Stimulated activated CD4-positive, alpha-beta T cell treated with anti-CD3 and anti-CD28 coated beads, Interleukin-4, amount 100 ng/mL, for 48 hours (primary cell): Measurements from ENCODE around the gene TMEM63C.

Experiments used
- DNase-seq, 2 donors: peaks; one replicate each; pipeline ENCODE4 v3.0.0-alpha.2; 2020; ENCODE audit warnings: low read depth in 2 of 2

The TMEM63C gene

GRCh38 chr14:77256694-77257093, 75.1 kb downstream of the TMEM63C start:
- no peak for DNase-seq

GRCh38 chr14:77257700-77258099, 76.1 kb downstream of the TMEM63C start:
- no peak for DNase-seq

- DNase-seq: no peak
Observed at GRCh38 chr14:77258566-77258965, 77.0 kb downstream of the TMEM63C start.

GRCh38 chr14:77259025-77259715, 77.6 kb downstream of the TMEM63C start:
- DNase-seq: no peak

- no peak for DNase-seq
Observed at GRCh38 chr14:77260199-77260598, 78.6 kb downstream of the TMEM63C start.

GRCh38 chr14:77260631-77261030, 79.0 kb downstream of the TMEM63C start:
- DNase-seq: no peak

- DNase-seq: no peak
Observed at GRCh38 chr14:77264466-77265186, 83.0 kb downstream of the TMEM63C start.

- no peak for DNase-seq
Observed at GRCh38 chr14:77265187-77265515, 83.6 kb downstream of the TMEM63C start.

GRCh38 chr14:77265561-77266335, 84.2 kb downstream of the TMEM63C start:
- DNase-seq: no peak

- no peak for DNase-seq
Observed at GRCh38 chr14:77266336-77266735, 84.7 kb downstream of the TMEM63C start.

GRCh38 chr14:77267937-77268699, 86.5 kb downstream of the TMEM63C start:
- no peak for DNase-seq

GRCh38 chr14:77268989-77269600, 87.5 kb downstream of the TMEM63C start:
- no peak for DNase-seq

GRCh38 chr14:77270361-77271112, 88.9 kb downstream of the TMEM63C start:
- no peak for DNase-seq

- no peak for DNase-seq
Observed at GRCh38 chr14:77271113-77271710, 89.6 kb downstream of the TMEM63C start, which contains the start of gene NGB. Gene NGB, minus strand, starts transcription at chr14:77271206. Its CDS starts 269 bp downstream, at chr14:77270937.

GRCh38 chr14:77272261-77272660, 90.7 kb downstream of the TMEM63C start:
- no peak for DNase-seq

- no peak for DNase-seq
Observed at GRCh38 chr14:77273796-77274195, 92.2 kb downstream of the TMEM63C start.

- DNase-seq: no peak
Observed at GRCh38 chr14:77275041-77275580, 93.5 kb downstream of the TMEM63C start.

GRCh38 chr14:77275601-77276017, 94.0 kb downstream of the TMEM63C start:
- no peak for DNase-seq

- no peak for DNase-seq
Observed at GRCh38 chr14:77276295-77276935, 94.8 kb downstream of the TMEM63C start.
